ENCODE results near the gene RCL1.
"Not testable (repeated sequence)": the region's sequence is repeated elsewhere in the genome, so short reads cannot be mapped to it uniquely, and the experiment has no call there.

RCL1 gene, protein sequence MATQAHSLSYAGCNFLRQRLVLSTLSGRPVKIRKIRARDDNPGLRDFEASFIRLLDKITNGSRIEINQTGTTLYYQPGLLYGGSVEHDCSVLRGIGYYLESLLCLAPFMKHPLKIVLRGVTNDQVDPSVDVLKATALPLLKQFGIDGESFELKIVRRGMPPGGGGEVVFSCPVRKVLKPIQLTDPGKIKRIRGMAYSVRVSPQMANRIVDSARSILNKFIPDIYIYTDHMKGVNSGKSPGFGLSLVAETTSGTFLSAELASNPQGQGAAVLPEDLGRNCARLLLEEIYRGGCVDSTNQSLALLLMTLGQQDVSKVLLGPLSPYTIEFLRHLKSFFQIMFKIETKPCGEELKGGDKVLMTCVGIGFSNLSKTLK

GRCh38 chr9:4792572-4793458 is at the start of gene RCL1:
TSS of gene RCL1 (plus strand) at chr9:4792944. CDS start at chr9:4793092, 148 bp downstream.
- peak; percentile 91 for DNase-seq (ENCODE audit: low read depth)

- DNase-seq (ENCODE audit: low read depth), result peak; percentile 64
Measured at GRCh38 chr9:4743131-4743875, 49.4 kb upstream of the RCL1 start.

DNA sequence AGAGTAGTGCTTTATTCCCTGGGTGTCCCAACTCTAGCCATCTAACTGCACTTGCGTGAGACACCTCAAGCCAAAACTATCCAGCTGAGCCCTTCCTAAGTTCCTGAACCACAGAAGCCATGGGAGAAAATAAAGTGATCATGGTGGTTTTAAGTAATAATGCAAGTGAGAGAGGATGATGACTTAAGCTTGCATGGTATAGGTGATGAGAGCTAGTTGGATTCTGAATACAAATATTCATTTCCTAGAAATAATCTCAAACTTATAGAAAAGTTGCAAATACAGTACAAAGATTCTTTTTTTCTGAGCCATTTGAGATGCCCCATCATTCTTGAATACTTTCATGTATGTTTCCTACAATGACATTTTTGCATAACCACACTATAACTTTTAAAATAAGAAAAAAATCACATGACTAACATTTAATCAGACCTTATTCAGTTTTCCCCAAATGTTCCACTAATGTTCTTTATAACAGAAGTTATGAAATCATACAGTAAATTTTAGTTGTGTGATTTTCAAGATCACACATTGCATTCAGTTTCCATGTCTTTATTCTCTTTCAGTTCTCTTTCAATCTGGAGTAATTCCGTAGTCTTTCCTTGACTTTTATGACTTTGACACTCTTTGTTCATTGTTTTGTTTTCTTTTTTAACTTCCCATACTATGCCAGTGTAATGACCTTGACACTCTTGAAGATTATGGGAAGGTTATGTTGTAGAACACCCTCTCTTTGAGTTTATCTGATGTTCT is 46.3 kb upstream of the RCL1 start:
- DNase-seq (ENCODE audit: low read depth), result no peak

DNA sequence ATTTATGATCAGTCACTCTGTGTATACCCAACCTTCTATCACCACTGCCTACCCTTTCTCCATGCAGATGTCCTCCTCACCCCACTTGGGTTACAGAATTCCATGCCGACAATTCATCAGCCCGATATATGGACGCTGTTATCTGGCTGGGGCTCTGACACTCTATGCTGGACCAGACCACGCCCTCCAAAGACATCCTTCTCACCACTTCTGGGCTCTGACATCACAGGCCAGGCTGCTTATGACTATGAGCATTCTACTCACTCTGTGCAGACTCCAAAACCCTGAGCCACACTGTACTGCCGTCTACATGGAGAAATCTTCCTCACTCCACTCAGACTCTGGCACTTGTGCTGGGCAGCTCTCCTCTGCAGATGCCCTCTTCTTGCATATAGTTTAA is 44.1 kb upstream of the RCL1 start:
- DNase-seq (ENCODE audit: low read depth), result peak; percentile 57

DNA sequence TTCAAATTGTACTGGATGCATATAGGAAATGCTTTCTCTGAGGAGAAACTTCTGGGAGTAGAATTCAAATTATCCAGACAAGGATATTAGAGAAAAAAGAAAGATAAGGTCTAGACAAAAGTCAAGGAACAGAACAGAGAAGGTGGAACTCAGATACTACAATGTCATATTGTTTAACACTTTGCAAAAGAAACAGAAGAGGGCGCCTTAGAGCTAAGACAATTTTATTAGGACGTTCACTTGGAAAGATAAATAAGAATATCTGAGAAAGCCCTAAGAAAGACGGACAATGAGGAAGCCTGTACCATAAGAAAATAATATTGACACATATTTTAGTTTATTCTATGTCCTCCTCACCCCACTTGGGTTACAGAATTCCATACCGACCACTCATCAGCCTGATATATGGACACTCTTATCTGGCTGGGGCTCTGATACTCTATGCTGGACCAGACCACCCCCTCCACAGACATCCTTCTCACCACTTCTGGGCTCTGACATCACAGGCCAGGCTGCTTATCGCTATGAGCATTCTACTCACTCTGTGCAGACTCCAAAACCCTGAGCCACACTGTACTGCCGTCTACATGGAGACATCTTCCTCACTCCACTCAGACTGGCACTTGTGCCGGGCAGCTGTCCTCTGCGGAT is 42.6 kb upstream of the RCL1 start:
- DNase-seq (ENCODE audit: low read depth), result peak; percentile 75

DNA sequence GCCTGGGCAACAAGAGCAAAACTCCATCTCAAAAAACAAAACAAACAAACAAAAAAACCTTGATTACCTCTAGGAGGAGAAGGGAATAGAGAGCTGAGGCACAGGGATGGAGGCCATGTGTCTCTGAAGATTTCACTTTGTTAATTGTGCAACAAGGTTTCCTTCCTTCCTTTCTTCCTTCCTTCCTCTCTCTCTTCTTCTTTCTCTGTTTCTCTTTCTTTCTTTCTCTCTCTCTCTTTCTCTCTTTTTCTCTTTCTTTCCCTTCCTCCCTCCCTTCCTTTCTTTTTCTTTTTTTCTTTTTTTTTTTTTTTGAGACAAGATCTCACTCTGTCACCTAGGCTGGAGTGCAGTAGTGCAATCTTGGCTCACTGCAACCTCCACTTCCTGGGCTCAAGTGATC is 38.2 kb upstream of the RCL1 start:
- DNase-seq (ENCODE audit: low read depth), result not testable (repeated sequence)

DNA sequence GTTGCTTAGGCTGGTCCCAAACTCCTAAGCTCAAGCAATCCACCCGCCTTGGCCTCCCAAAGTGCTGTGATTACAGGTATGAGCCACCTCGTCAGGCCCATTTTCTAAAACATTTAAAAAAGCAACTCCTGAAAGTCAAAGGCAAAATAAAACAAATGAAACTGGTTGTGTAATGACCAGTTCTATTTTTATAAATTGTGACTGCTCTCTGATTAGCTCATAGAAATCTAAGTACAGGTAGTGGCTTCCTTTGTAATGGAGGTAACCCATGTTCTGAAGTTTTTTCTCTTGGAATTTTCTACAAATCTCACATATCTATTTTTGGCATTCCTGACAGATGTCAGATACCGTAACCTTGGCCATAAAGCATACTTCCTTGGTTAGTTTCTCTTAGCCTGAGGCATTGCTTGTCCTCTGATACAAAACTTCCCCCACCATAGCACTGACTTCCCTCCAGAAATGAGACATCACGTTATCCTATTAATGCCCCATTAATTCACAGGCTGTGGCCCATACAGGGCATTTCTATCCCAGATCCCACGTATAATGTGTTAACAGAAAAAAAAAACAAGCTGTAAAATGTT is 37.6 kb upstream of the RCL1 start:
- DNase-seq (ENCODE audit: low read depth), result no peak

DNA sequence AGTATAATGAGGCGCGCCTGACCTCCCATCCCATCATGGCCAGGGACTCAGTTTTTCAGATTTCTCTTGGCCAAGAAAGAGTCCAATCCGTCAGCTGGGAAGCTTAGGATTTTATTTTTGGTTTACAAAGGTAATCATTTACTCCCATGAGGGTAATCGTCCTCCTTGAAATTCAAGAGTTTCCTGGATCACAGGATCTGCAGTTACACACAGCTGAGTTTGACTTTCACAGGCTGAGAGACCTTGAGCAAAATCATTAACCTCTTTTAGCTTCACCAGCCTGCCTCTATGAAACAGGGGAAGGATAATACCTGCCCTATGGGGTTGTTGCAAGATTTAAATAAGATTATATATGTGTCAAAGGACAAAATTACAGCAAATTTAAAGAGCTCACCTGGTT is 36.3 kb upstream of the RCL1 start:
- no peak for DNase-seq (ENCODE audit: low read depth)

- DNase-seq (ENCODE audit: low read depth), result no peak
Measured at GRCh38 chr9:4760122-4760521, 32.6 kb upstream of the RCL1 start.

- DNase-seq (ENCODE audit: low read depth), result peak; percentile 69
Measured at GRCh38 chr9:4762108-4762885, 30.4 kb upstream of the RCL1 start.

DNA sequence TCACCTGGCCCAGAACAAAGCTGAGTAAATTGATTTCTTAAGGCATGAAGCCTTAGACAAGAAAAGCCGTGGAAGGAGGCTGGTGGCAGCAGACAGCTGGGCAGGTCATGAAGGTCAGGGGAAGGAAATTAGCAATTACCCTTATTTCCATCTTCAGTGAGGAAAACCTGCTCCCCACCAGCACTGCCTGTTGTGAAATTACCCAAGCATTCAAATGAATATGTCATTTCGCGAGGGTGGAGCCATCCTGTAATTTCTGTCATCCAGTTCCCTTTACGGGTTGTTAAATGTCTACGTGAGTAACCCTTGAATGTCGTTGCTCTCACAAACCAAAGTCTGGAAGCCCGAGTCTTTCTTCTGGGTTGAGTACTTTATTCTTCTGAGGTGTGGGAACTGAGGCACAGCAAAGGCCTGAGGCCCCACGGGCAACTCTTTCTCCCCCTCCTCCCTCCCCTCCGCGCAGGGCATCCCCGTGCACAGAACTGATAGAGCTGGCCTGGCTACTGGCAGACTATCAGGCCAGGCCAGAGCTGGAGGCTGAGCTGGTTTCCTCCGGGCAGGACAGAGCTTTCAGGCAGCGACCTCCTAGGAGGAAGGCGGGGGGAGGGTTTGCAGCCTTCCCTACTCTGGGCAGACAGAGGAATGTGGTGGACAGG is 29.7 kb upstream of the RCL1 start:
- peak; percentile 38 for DNase-seq (ENCODE audit: low read depth)

DNA sequence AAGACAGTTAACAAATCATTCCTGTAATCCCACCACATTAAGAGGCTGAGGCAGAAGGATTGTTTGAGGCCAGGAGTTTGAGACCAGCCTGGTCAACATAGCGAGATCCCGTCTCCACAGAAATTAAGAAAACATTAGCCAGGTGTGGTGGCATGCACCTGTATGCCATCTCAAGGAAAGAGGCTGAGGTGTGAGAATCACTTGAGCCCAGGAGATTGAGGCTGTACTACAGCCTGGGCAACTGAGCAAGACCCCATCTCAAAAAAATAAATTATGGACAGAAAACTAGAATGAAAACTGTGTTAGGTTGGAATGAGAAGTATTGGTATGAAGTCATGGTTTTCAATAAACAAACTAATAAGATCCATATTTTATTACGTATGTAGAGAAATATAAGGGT is 28.7 kb upstream of the RCL1 start:
- no peak for DNase-seq (ENCODE audit: low read depth)

DNA sequence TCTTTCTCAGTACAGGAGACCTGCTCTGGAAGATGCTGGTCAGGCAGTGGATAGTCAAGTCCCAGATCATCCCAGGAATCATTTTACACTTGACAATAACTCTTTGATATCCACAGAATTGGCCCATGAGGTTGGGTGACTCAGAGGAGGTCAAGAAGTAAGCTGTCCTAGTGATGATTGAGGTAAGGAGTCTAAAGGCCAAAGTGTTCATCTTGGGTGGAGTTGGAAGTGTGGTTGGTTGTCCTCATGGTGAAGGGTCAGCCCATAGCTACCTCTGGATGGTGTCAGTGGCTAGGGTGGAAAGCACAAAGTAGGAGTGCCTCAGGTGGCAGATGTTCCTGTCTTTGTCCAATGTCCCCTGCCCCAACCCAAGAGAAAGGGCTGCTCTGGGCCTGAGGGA is 24.1 kb upstream of the RCL1 start:
- no peak for DNase-seq (ENCODE audit: low read depth)

GRCh38 chr9:4769321-4770080 is 23.2 kb upstream of the RCL1 start:
- DNase-seq (ENCODE audit: low read depth), result peak; percentile 57

- no peak for DNase-seq (ENCODE audit: low read depth)
Measured at GRCh38 chr9:4771788-4772187, 21.0 kb upstream of the RCL1 start.

GRCh38 chr9:4774209-4774608 is 18.5 kb upstream of the RCL1 start:
- DNase-seq (ENCODE audit: low read depth), result peak; percentile 70

DNA sequence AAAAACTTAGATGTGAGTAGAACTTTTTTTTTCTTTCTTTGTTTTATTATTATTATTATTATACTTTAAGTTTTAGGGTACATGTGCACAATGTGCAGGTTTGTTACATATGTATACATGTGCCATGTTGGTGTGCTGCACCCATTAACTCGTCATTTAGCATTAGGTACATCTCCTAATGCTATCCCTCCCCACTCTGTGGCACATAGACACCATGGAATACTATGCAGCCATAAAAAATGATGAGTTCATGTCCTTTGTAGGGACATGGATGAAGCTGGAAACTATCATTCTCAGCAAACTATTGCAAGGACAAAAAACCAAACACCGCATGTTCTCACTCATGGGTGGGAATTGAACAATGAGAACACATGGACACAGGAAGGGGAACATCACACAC is 17.8 kb upstream of the RCL1 start:
- DNase-seq (ENCODE audit: low read depth), result not testable (repeated sequence)

GRCh38 chr9:4780651-4781050 is 12.1 kb upstream of the RCL1 start:
- no peak for DNase-seq (ENCODE audit: low read depth)

GRCh38 chr9:4781408-4781807 is 11.3 kb upstream of the RCL1 start:
- no peak for DNase-seq (ENCODE audit: low read depth)
